ENCODE results near the gene DNAJB14.
"Not testable (repeated sequence)": the region's sequence is repeated elsewhere in the genome, so short reads cannot be mapped to it uniquely, and the experiment has no call there.

DNAJB14 gene

GRCh38 chr4:99946356-99947189 lies at the start of gene DNAJB14:
Gene DNAJB14 (minus strand): TSS chr4:99946618. CDS start chr4:99946571, 47 bp downstream.
- DNase-seq: peak; percentile 46

- no peak for DNase-seq
Observed at GRCh38 chr4:99991741-99992140, 45.3 kb upstream of the DNAJB14 start.

GRCh38 chr4:99987681-99988080 lies 41.3 kb upstream of the DNAJB14 start:
- DNase-seq: no peak

- no peak for DNase-seq
Observed at GRCh38 chr4:99986792-99987191, 40.4 kb upstream of the DNAJB14 start.

GRCh38 chr4:99983289-99983943 lies 37.0 kb upstream of the DNAJB14 start:
- no peak for DNase-seq

GRCh38 chr4:99979872-99980271 lies 33.5 kb upstream of the DNAJB14 start:
- DNase-seq: no peak

GRCh38 chr4:99971453-99972111 lies 25.2 kb upstream of the DNAJB14 start:
- DNase-seq: no peak

- DNase-seq: no peak
Observed at GRCh38 chr4:99968330-99968729, 21.9 kb upstream of the DNAJB14 start.

GRCh38 chr4:99966692-99967091 lies 20.3 kb upstream of the DNAJB14 start:
- DNase-seq: no peak

- DNase-seq: no peak
Observed at GRCh38 chr4:99965674-99966350, 19.4 kb upstream of the DNAJB14 start.

GRCh38 chr4:99965173-99965572 lies 18.8 kb upstream of the DNAJB14 start:
- no peak for DNase-seq

GRCh38 chr4:99961711-99962110 lies 15.3 kb upstream of the DNAJB14 start:
- no peak for DNase-seq

- no peak for DNase-seq
Observed at GRCh38 chr4:99960648-99961047, 14.2 kb upstream of the DNAJB14 start.

GRCh38 chr4:99958207-99958606 lies 11.8 kb upstream of the DNAJB14 start:
- not testable (repeated sequence) for DNase-seq

- no peak for DNase-seq
Observed at GRCh38 chr4:99950913-99951254, 4.5 kb upstream of the DNAJB14 start.

GRCh38 chr4:99949999-99950912 lies 3.8 kb upstream of the DNAJB14 start, which contains the start of gene H2AZ1:
Gene H2AZ1 (minus strand): TSS chr4:99950275. CDS start chr4:99950170, 105 bp downstream.
- peak; percentile 98 for DNase-seq

- peak; percentile 85 for DNase-seq
Observed at GRCh38 chr4:99949034-99949998, 2.9 kb upstream of the DNAJB14 start.

GRCh38 chr4:99947608-99948007 lies 1.2 kb upstream of the DNAJB14 start:
- no peak for DNase-seq

- DNase-seq: no peak
Observed at GRCh38 chr4:99947190-99947578, 766 bp upstream of the DNAJB14 start.

GRCh38 chr4:99945718-99946355 lies 581 bp downstream of the DNAJB14 start:
- DNase-seq: no peak

All from DMS153 (cell line).